Naive thymus-derived CD4-positive, alpha-beta T cell (primary cell): ENCODE data around the gene SSBP3. TPM values are rescaled to one million over a fixed set of nuclear protein-coding genes. Genes with fewer than 3 reads are reported as not detected.

Experiments
- ATAC-seq: fragments of 150-1000 bp; cut with Tn5 transposase; 2 replicates; pipeline ENCODE4 v1.10.0; 2021; ENCODE audit warnings: mild to moderate bottlenecking, moderate library complexity
- CTCF ChIA-PET: fragments of 350-600 bp; sonication (Branson Sonifier 250); formaldehyde crosslinking; loops from one replicate; lab custom pipeline; 2021; ENCODE audit warnings: antibody characterized with exemption; lab: Charles Lee
- POLR2A ChIA-PET: fragments of 350-600 bp; sonication (Branson Sonifier 250); formaldehyde crosslinking; loops from one replicate; lab custom pipeline; 2021; ENCODE audit warnings: antibody characterized with exemption, inconsistent platforms; lab: Charles Lee
- DNase-seq, 9 donors: peaks; one replicate each; pipeline versions ENCODE4 v3.0.0 to v3.0.0-alpha.2; 2020 to 2022; ENCODE audit warnings: mixed read lengths in 1 of 9
- H3K27ac ChIP-seq: one replicate; pipeline ENCODE4 v1.7.0; 2013; ENCODE audit warnings: mild to moderate bottlenecking, low read depth, low read length, moderate library complexity
- H3K27me3 ChIP-seq, 2 donors: one replicate each; pipeline ENCODE4 v1.7.0; 2013; ENCODE audit warnings: low read length in 2 of 2, mild to moderate bottlenecking in 2 of 2, moderate library complexity in 2 of 2; ENCODE audit not compliant: control insufficient read depth in 2 of 2, insufficient read depth in 2 of 2
- H3K36me3 ChIP-seq, 3 experiments: 1 replicate in 2 of 3; 2 replicates in 1 of 3; pipeline ENCODE4 v1.7.0; 2013; ENCODE audit warnings: low read length in 3 of 3, mild to moderate bottlenecking in 3 of 3, moderate library complexity in 1 of 3; ENCODE audit not compliant: insufficient read depth in 3 of 3, control insufficient read depth in 2 of 3
- H3K4me1 ChIP-seq, 2 donors: one replicate each; pipeline ENCODE4 v1.7.0; 2013; ENCODE audit warnings: low read length in 2 of 2, mild to moderate bottlenecking in 2 of 2, moderate library complexity in 1 of 2; ENCODE audit not compliant: control insufficient read depth in 2 of 2, insufficient read depth in 2 of 2
- H3K4me3 ChIP-seq: 2 replicates; pipeline ENCODE4 v1.7.0; 2013; ENCODE audit warnings: mild to moderate bottlenecking, low read length
- H3K9me3 ChIP-seq, 3 experiments: 1 replicate in 2 of 3; 2 replicates in 1 of 3; pipeline ENCODE4 v1.7.0; 2013; ENCODE audit warnings: low read length in 3 of 3; ENCODE audit not compliant: control insufficient read depth in 2 of 3
- H3K27ac Mint-ChIP-seq, 9 donors: one replicate each; pipeline ENCODE4 v1.8.0; 2020 to 2022; ENCODE audit warnings: mixed read lengths in 9 of 9, mild to moderate bottlenecking in 8 of 9, moderate library complexity in 5 of 9, inconsistent platforms in 2 of 9
- H3K27me3 Mint-ChIP-seq, 5 donors: one replicate each; pipeline ENCODE4 v1.8.0; 2021 to 2022; ENCODE audit warnings: mixed read lengths in 5 of 5, mild to moderate bottlenecking in 1 of 5
- H3K36me3 Mint-ChIP-seq, 5 donors: one replicate each; pipeline ENCODE4 v1.8.0; 2020 to 2022; ENCODE audit warnings: mixed read lengths in 5 of 5, mild to moderate bottlenecking in 3 of 5, inconsistent platforms in 1 of 5
- H3K4me1 Mint-ChIP-seq, 7 donors: one replicate each; pipeline ENCODE4 v1.8.0; 2020 to 2022; ENCODE audit warnings: mixed read lengths in 7 of 7, mild to moderate bottlenecking in 3 of 7, inconsistent platforms in 1 of 7
- H3K4me3 Mint-ChIP-seq, 10 donors: one replicate each; pipeline ENCODE4 v1.8.0; 2020 to 2022; ENCODE audit warnings: mild to moderate bottlenecking in 10 of 10, mixed read lengths in 10 of 10, moderate library complexity in 6 of 10, inconsistent platforms in 2 of 10
- H3K9me3 Mint-ChIP-seq, 11 donors: one replicate each; pipeline ENCODE4 v1.8.0; 2020 to 2022; ENCODE audit warnings: mixed read lengths in 11 of 11, mild to moderate bottlenecking in 4 of 11, inconsistent platforms in 1 of 11, moderate library complexity in 1 of 11
- intact Hi-C, 2 donors: fragments of 100-400 bp; cut with micrococcal nuclease; formaldehyde crosslinking; loops; one replicate each; pipeline ENCODE4 v1.15.1; 2023
- polyA plus RNA-seq, 2 donors: library from polyadenylated mRNA; unstranded; fragments of 300-500 nt; fragmentation: Illumina TruSeq; gene quantifications; one replicate each; pipeline ENCODE4 v1.2.3, GENCODE V29; 2021
- total RNA-seq, 6 experiments: library from RNA in 5 of 6; stranded (reverse) in 5 of 6; gene quantifications; 1 replicate in 5 of 6; 2 replicates in 1 of 6; pipeline ENCODE4 v1.2.3 and lab custom pipeline; 2021 to 2026

Gene SSBP3
- total and polyA plus RNA-seq, 7 experiments from 2014 or later: 19.4 to 124 (median 80.5) TPM

GRCh38 chr1:54273795-54274163 lies 132.4 kb downstream of the SSBP3 start:
- no peaks in the 10 kb centered on the region for H3K27me3 ChIP-seq
- no peak overlapping the region for H3K4me3 Mint-ChIP-seq
- CTCF ChIA-PET: no interaction called here

GRCh38 chr1:54273092-54273794 lies 133.0 kb downstream of the SSBP3 start:
- Histone ChIP-seq H3K27ac (no peak overlapping the region), H3K27me3 (no peaks in the 10 kb centered on the region), H3K4me1 (peaks cover 0 to 27% of the 10 kb centered on the region in 2 donors), H3K36me3 (no peaks in the 10 kb centered on the region), H3K4me3 (no peak overlapping the region), H3K9me3 (no peaks in the 10 kb centered on the region)
- Mint-ChIP-seq H3K27me3 (no peaks in the 10 kb centered on the region), H3K27ac (peak overlapping the region in 4 of 9 donors; percentile 4 to 60 (median 55)), H3K4me1 (peaks cover 28 to 77% (median 65%) of the 10 kb centered on the region in 7 donors), H3K9me3 (no peaks in the 10 kb centered on the region), H3K36me3 (peaks cover 4 to 9% (median 4%) of the 10 kb centered on the region in 5 donors), H3K4me3 (no peak overlapping the region)
- ChIA-PET CTCF (no interaction called here), POLR2A (interaction anchor here (1.1 kb wide), 1 partner anchor 12 kb away, joined by 4 read pairs; no protein-coding TSS in a partner anchor)
- DNase-seq (no peak), ATAC-seq (no peak)
- intact Hi-C loops: no loop called here

More at GRCh38 chr1:54273795-54274163, 132.4 kb downstream of the SSBP3 start:
- no peaks in the 10 kb centered on the region for H3K9me3 Mint-ChIP-seq
- ATAC-seq (no peak), DNase-seq (no peak)
- POLR2A ChIA-PET: interaction anchor here (1.1 kb wide), 1 partner anchor 12 kb away, joined by 4 read pairs; no protein-coding TSS in a partner anchor
- Histone ChIP-seq H3K4me1 (peaks cover 0 to 32% of the 10 kb centered on the region in 2 donors), H3K4me3 (no peak overlapping the region), H3K9me3 (no peaks in the 10 kb centered on the region), H3K27ac (no peak overlapping the region), H3K36me3 (no peaks in the 10 kb centered on the region)
- H3K4me1 Mint-ChIP-seq: peaks cover 28 to 75% (median 63%) of the 10 kb centered on the region in 7 donors
- peak overlapping the region in 3 of 9 donors; percentile 17 to 52 (median 36) for H3K27ac Mint-ChIP-seq
- H3K27me3 Mint-ChIP-seq: no peaks in the 10 kb centered on the region
- intact Hi-C loops: no loop called here
- peaks cover 4 to 9% (median 4%) of the 10 kb centered on the region in 5 donors for H3K36me3 Mint-ChIP-seq

GRCh38 chr1:54272772-54273091 lies 133.5 kb downstream of the SSBP3 start:
- peak overlapping the region in 3 of 9 donors; percentile 38 to 58 (median 52) for H3K27ac Mint-ChIP-seq

GRCh38 chr1:54272134-54272533 lies 134.1 kb downstream of the SSBP3 start:
- Mint-ChIP-seq H3K27ac (peak overlapping the region in 2 of 9 donors; percentile 9 to 52), H3K9me3 (no peaks in the 10 kb centered on the region), H3K4me1 (peaks cover 29 to 73% (median 61%) of the 10 kb centered on the region in 7 donors), H3K27me3 (no peaks in the 10 kb centered on the region), H3K4me3 (no peak overlapping the region), H3K36me3 (peaks cover 0 to 9% (median 4%) of the 10 kb centered on the region in 5 donors)
- ChIA-PET POLR2A (interaction anchor here (0.7 to 1.0 kb wide), 2 partner anchors 10 to 70 kb away, joined by 4 read pairs; no protein-coding TSS in a partner anchor), CTCF (interaction anchor here (1.1 kb wide), 1 partner anchor 217 kb away, joined by 3 read pairs; no protein-coding TSS in a partner anchor)
- no peaks in the 10 kb centered on the region for H3K36me3 ChIP-seq
- no peak overlapping the region for H3K27ac ChIP-seq
- ATAC-seq (no peak), DNase-seq (no peak)
- no peaks in the 10 kb centered on the region for H3K9me3 ChIP-seq
- peaks cover 0 to 16% of the 10 kb centered on the region in 2 donors for H3K4me1 ChIP-seq
- no peak overlapping the region for H3K4me3 ChIP-seq
- intact Hi-C loops: no loop called here
- H3K27me3 ChIP-seq: no peaks in the 10 kb centered on the region

More at GRCh38 chr1:54272772-54273091, 133.5 kb downstream of the SSBP3 start:
- Histone ChIP-seq H3K4me3 (no peak overlapping the region), H3K27me3 (no peaks in the 10 kb centered on the region), H3K36me3 (no peaks in the 10 kb centered on the region), H3K9me3 (no peaks in the 10 kb centered on the region), H3K4me1 (peaks cover 0 to 22% of the 10 kb centered on the region in 2 donors), H3K27ac (no peak overlapping the region)
- peaks cover 4 to 9% (median 4%) of the 10 kb centered on the region in 5 donors for H3K36me3 Mint-ChIP-seq
- DNase-seq (no peak), ATAC-seq (peak; percentile 24)
- H3K27me3 Mint-ChIP-seq: no peaks in the 10 kb centered on the region
- H3K4me3 Mint-ChIP-seq: no peak overlapping the region
- ChIA-PET POLR2A (no interaction called here), CTCF (no interaction called here)
- intact Hi-C loops: no loop called here
- no peaks in the 10 kb centered on the region for H3K9me3 Mint-ChIP-seq
- H3K4me1 Mint-ChIP-seq: peaks cover 28 to 75% (median 62%) of the 10 kb centered on the region in 7 donors

- no peak for ATAC-seq
Observed at GRCh38 chr1:54271341-54271740, 134.9 kb downstream of the SSBP3 start.

GRCh38 chr1:54270543-54270942 lies 135.7 kb downstream of the SSBP3 start:
- peaks cover 26 to 63% (median 49%) of the 10 kb centered on the region in 7 donors for H3K4me1 Mint-ChIP-seq
- H3K27ac Mint-ChIP-seq: peak overlapping the region in 4 of 9 donors; percentile 34 to 82 (median 53)
- CTCF ChIA-PET: no interaction called here
- H3K27me3 ChIP-seq: no peaks in the 10 kb centered on the region
- H3K27me3 Mint-ChIP-seq: no peaks in the 10 kb centered on the region
- DNase-seq (peak in 1 of 9 donors; percentile 29), ATAC-seq (no peak)
- no peaks in the 10 kb centered on the region for H3K36me3 ChIP-seq
- H3K9me3 ChIP-seq: no peaks in the 10 kb centered on the region
- intact Hi-C loops: loop anchor here in 1 of 2 donors (1.0 kb wide), 1 partner anchor 219 kb away; no protein-coding TSS in a partner anchor
- no peaks in the 10 kb centered on the region for H3K9me3 Mint-ChIP-seq
- peaks cover 0 to 8% of the 10 kb centered on the region in 2 donors for H3K4me1 ChIP-seq
- H3K36me3 Mint-ChIP-seq: peaks cover 0 to 5% (median 0%) of the 10 kb centered on the region in 5 donors
- no peak overlapping the region for H3K4me3 ChIP-seq
- H3K4me3 Mint-ChIP-seq: no peak overlapping the region
- no peak overlapping the region for H3K27ac ChIP-seq
- POLR2A ChIA-PET: interaction anchor here (0.6 kb wide), 1 partner anchor 221 kb away, joined by 5 read pairs; no protein-coding TSS in a partner anchor

More at GRCh38 chr1:54271341-54271740, 134.9 kb downstream of the SSBP3 start:
- intact Hi-C loops: no loop called here
- Histone ChIP-seq H3K4me1 (peaks cover 0 to 8% of the 10 kb centered on the region in 2 donors), H3K27ac (no peak overlapping the region), H3K27me3 (no peaks in the 10 kb centered on the region), H3K36me3 (no peaks in the 10 kb centered on the region), H3K9me3 (no peaks in the 10 kb centered on the region), H3K4me3 (no peak overlapping the region)
- no peak for DNase-seq
- H3K4me1 Mint-ChIP-seq: peaks cover 28 to 69% (median 54%) of the 10 kb centered on the region in 7 donors
- CTCF ChIA-PET: interaction anchor here (1.1 kb wide), 1 partner anchor 218 kb away, joined by 3 read pairs; no protein-coding TSS in a partner anchor
- peak overlapping the region in 4 of 9 donors; percentile 9 to 62 (median 50) for H3K27ac Mint-ChIP-seq
- POLR2A ChIA-PET: interaction anchor here (0.6 to 1.0 kb wide), 2 partner anchors 69 to 90 kb away, joined by 3 to 4 read pairs; no protein-coding TSS in a partner anchor
- H3K4me3 Mint-ChIP-seq: no peak overlapping the region
- no peaks in the 10 kb centered on the region for H3K9me3 Mint-ChIP-seq
- H3K36me3 Mint-ChIP-seq: peaks cover 0 to 5% (median 0%) of the 10 kb centered on the region in 5 donors
- no peaks in the 10 kb centered on the region for H3K27me3 Mint-ChIP-seq
